ENCODE data around the gene CDC45.

DNA sequence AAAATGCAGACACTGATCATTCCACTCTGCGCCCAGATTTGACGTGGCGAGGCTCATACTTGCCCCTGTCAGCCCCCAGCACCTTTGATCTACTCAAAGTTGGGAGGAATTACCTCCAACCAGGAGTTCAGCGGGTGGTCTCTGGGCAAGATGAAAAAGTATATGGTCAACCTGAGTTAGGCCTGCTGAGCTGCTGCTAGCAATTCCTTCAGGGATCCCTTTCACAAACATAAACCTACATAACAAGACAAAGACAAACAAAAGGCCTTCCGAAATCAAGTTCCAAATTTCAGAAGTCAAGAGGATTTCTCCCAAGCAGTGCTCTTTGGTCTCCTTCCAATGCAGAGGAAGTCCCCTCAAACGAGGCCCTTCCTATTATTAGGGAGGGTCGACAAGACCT is 23.6 kb downstream of the CDC45 start:
- no peak for TF ChIP-seq CTCF (IDR thresholded peaks at IDR 0.05; ENCODE audit: low read depth, low read length)
- no peak for TF ChIP-seq POLR2A (IDR thresholded peaks at IDR 0.05; ENCODE audit: extremely low read depth, insufficient read length)

Measured in NB4 (cell line).